Keratinocyte (primary cell): ENCODE measurements around the gene SKIL. TPM values are rescaled to one million over a fixed set of nuclear protein-coding genes. Genes with fewer than 3 reads are reported as not detected.

Experiments
- DNase-seq: peaks from one replicate; pipeline ENCODE4 v3.0.0-alpha.2; 2011; ENCODE audit warnings: low read depth, missing footprints, low spot score
- FAIRE-seq: peaks from 2 replicates; lab custom pipeline; 2011; peaks lifted over from hg19 to GRCh38; lab: Jason Lieb, UNC
- H2AFZ ChIP-seq: 2 replicates; pipeline ENCODE4 v1.6.0; 2012; ENCODE audit warnings: low read length, control low read depth, inconsistent platforms; ENCODE audit not compliant: control insufficient read depth
- H3K27ac ChIP-seq: 2 replicates; pipeline ENCODE4 v1.5.1; 2011; ENCODE audit warnings: low read length; ENCODE audit not compliant: control insufficient read depth, insufficient read depth
- H3K27me3 ChIP-seq: 3 replicates; pipeline ENCODE4 v1.6.0; 2011; ENCODE audit warnings: low read length; ENCODE audit not compliant: control insufficient read depth, insufficient read depth; ENCODE audit errors: extremely low read depth
- H3K36me3 ChIP-seq, 2 experiments: 2 replicates in 1 of 2; 3 replicates in 1 of 2; pipeline ENCODE4 v1.5.1; 2011; ENCODE audit warnings: low read length in 2 of 2, mild to moderate bottlenecking in 1 of 2; ENCODE audit not compliant: control insufficient read depth in 2 of 2, insufficient read depth in 2 of 2; ENCODE audit errors: extremely low read depth in 1 of 2
- H3K4me1 ChIP-seq: 3 replicates; pipeline ENCODE4 v1.5.1; 2011; ENCODE audit warnings: low read length; ENCODE audit not compliant: control insufficient read depth, insufficient read depth; ENCODE audit errors: extremely low read depth
- H3K4me2 ChIP-seq: 3 replicates; pipeline ENCODE4 v1.6.0; 2011; ENCODE audit warnings: low read depth, low read length; ENCODE audit not compliant: control insufficient read depth, insufficient read depth; ENCODE audit errors: extremely low read depth
- H3K4me3 ChIP-seq, 3 experiments: fragments of 200-600 bp in 1 of 3; sonication (generic) in 1 of 3; 2 replicates in 2 of 3; 3 replicates in 1 of 3; pipeline ENCODE4 v1.5.1; 2011 to 2016; ENCODE audit warnings: low read length in 3 of 3, mild to moderate bottlenecking in 3 of 3, control low read depth in 2 of 3, inconsistent platforms in 1 of 3, low read depth in 1 of 3, mixed read lengths in 1 of 3, mixed run types in 1 of 3, moderate library complexity in 1 of 3; ENCODE audit not compliant: control insufficient read depth in 2 of 3, insufficient read depth in 2 of 3; ENCODE audit errors: extremely low read depth in 1 of 3
- H3K79me2 ChIP-seq: 2 replicates; pipeline ENCODE4 v1.6.0; 2012; ENCODE audit warnings: low read length; ENCODE audit not compliant: control insufficient read depth, insufficient read depth
- H3K9ac ChIP-seq: 3 replicates; pipeline ENCODE4 v1.6.0; 2011; ENCODE audit warnings: low read length; ENCODE audit not compliant: control insufficient read depth, insufficient read depth; ENCODE audit errors: extremely low read depth
- H3K9me1 ChIP-seq: 3 replicates; pipeline ENCODE4 v1.6.0; 2011; ENCODE audit warnings: low read length; ENCODE audit not compliant: control insufficient read depth, insufficient read depth; ENCODE audit errors: extremely low read depth
- H3K9me3 ChIP-seq: 2 replicates; pipeline ENCODE4 v1.5.1; 2012; ENCODE audit warnings: low read depth, low read length; ENCODE audit not compliant: control insufficient read depth
- H4K20me1 ChIP-seq: 3 replicates; pipeline ENCODE4 v1.6.0; 2011; ENCODE audit warnings: low read length; ENCODE audit not compliant: control insufficient read depth, insufficient read depth; ENCODE audit errors: extremely low read depth
- CTCF ChIP-seq, 3 experiments: IDR thresholded peaks in 1 of 3; conservative IDR thresholded peaks in 1 of 3; optimal IDR thresholded peaks in 1 of 3; 2 replicates in 2 of 3; 3 replicates in 1 of 3; pipeline versions ENCODE3 to v1.5.1; 2011; ENCODE audit warnings: low read length in 3 of 3, mild to moderate bottlenecking in 3 of 3, moderate library complexity in 2 of 3, control low read depth in 1 of 3, inconsistent platforms in 1 of 3; ENCODE audit not compliant: insufficient read depth in 2 of 3; ENCODE audit errors: extremely low read depth in 1 of 3
- EZH2 ChIP-seq: IDR thresholded peaks from one replicate; pipeline ENCODE4 v1.6.1; 2012; ENCODE audit warnings: inconsistent platforms, mild to moderate bottlenecking, low read length, moderate library complexity
- dilution Hi-C: fragments of 300-500 bp; cut with MboI; formaldehyde crosslinking; loops from one replicate; pipeline ENCODE4 v1.7.0; 2020; ENCODE audit warnings: low sequenced_read_pairs; ENCODE audit not compliant: extremely low pct_ligation_motif_present
- polyA plus RNA-seq, 5 experiments: library from polyadenylated mRNA; depleted of rRNA in 3 of 5; stranded (reverse) in 3 of 5; stranded (forward) in 1 of 5; unstranded in 1 of 5; fragments of >200 nt; gene quantifications; 1 replicate in 1 of 5; 2 replicates in 3 of 5; 3 replicates in 1 of 5; pipeline versions ENCODE4 v1.2.1 to v1.2.3, GENCODE V29; 2011 to 2012; ENCODE audit warnings: missing spikeins in 2 of 5, low read depth in 1 of 5, low replicate concordance in 1 of 5

Gene SKIL
- polyA plus RNA-seq, 1 donor (not counting 4 experiments of a cell fraction or from before 2014, with no cell fraction given) = 11.0 TPM

GRCh38 chr3:170421758-170422157 is 64.2 kb downstream of the SKIL start:
- Histone ChIP-seq H3K79me2 (no peaks in the 10 kb centered on the region), H3K4me1 (peaks cover 2% of the 10 kb centered on the region)
- no peak for FAIRE-seq

DNA sequence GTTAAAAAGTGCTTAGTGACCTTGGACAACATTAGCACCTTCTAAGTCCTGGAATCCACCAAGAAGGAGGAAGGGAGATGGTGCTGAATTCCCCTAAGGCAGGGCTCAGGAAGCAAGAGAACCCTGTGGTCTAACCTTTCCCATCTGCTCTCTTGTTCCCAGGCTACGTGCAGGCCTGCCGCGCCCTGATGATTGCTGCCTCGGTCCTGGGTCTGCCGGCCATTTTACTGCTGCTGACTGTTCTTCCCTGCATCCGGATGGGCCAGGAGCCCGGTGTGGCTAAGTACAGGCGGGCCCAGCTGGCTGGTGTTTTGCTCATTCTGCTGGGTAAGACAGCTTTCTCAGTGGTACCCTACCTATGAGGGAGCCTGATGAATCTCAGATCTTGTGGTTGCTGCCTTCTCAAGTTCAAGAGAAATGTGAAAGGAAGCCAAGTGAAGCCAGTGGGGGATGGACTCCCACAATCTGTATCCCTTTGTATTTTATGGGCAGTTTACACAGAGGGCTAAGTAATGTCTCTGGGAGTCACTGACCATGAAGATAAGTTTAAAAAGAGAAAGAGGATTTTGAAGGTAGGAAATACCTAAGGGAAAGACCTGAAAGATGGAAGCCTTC is 65.6 kb downstream of the SKIL start:
- Histone ChIP-seq H3K9me1 (no peaks in the 10 kb centered on the region), H2AFZ (no peak overlapping the region), H3K9ac (no peak overlapping the region), H3K4me3 (no peak overlapping the region), H3K36me3 (no peaks in the 10 kb centered on the region), H3K4me2 (no peak overlapping the region), H3K79me2 (no peaks in the 10 kb centered on the region), H4K20me1 (no peaks in the 10 kb centered on the region), H3K27ac (no peak overlapping the region), H3K9me3 (no peaks in the 10 kb centered on the region), H3K4me1 (peaks cover 2% of the 10 kb centered on the region), H3K27me3 (peaks cover 24% of the 10 kb centered on the region)
- FAIRE-seq (no peak), DNase-seq (no peak)
- TF ChIP-seq CTCF (optimal IDR thresholded peaks at IDR 0.05 in 1 of 3, IDR thresholded peaks at IDR 0.05 in 1 of 3, conservative IDR thresholded peaks at IDR 0.05 in 1 of 3; ENCODE audit: extremely low read depth in 1 of 3, insufficient read depth in 2 of 3, low read length in 3 of 3) (no peak), EZH2 (no peak)
- dilution Hi-C loops = loop anchor here (10.0 kb wide), 1 partner anchor 432 kb away; no protein-coding TSS in a partner anchor

More at GRCh38 chr3:170421758-170422157, 64.2 kb downstream of the SKIL start:
- Histone ChIP-seq H3K4me3 (no peak overlapping the region), H3K27me3 (peaks cover 24% of the 10 kb centered on the region), H2AFZ (no peak overlapping the region), H3K9me3 (no peaks in the 10 kb centered on the region), H3K36me3 (no peaks in the 10 kb centered on the region), H4K20me1 (no peaks in the 10 kb centered on the region), H3K9me1 (no peaks in the 10 kb centered on the region), H3K4me2 (no peak overlapping the region), H3K27ac (no peak overlapping the region), H3K9ac (no peak overlapping the region)
- TF ChIP-seq EZH2 (no peak), CTCF (optimal IDR thresholded peaks at IDR 0.05 in 1 of 3, IDR thresholded peaks at IDR 0.05 in 1 of 3, conservative IDR thresholded peaks at IDR 0.05 in 1 of 3; ENCODE audit: extremely low read depth in 1 of 3, insufficient read depth in 2 of 3, low read length in 3 of 3) (no peak)
- DNase-seq = no peak
- dilution Hi-C loops = loop anchor here (10.0 kb wide), 1 partner anchor 433 kb away; no protein-coding TSS in a partner anchor
